PC-3 (cell line): ENCODE results near the gene RAP1GAP2.
"Not testable (repeated sequence)": the region's sequence is repeated elsewhere in the genome, so short reads cannot be mapped to it uniquely, and the experiment has no call there.

Experiments
- CTCF ChIP-seq: fragments of 300-600 bp; sonication (generic); conservative IDR thresholded peaks from 2 replicates; pipeline ENCODE4 v1.5.1; 2017; ENCODE audit warnings: antibody characterized with exemption, low read depth, mild to moderate bottlenecking, low read length
- EZH2 ChIP-seq: fragments of 300-600 bp; sonication (generic); IDR thresholded peaks from one replicate; pipeline ENCODE4 v1.6.1; 2017; ENCODE audit warnings: antibody characterized with exemption, mild to moderate bottlenecking, low read length; ENCODE audit not compliant: unreplicated experiment

DNA sequence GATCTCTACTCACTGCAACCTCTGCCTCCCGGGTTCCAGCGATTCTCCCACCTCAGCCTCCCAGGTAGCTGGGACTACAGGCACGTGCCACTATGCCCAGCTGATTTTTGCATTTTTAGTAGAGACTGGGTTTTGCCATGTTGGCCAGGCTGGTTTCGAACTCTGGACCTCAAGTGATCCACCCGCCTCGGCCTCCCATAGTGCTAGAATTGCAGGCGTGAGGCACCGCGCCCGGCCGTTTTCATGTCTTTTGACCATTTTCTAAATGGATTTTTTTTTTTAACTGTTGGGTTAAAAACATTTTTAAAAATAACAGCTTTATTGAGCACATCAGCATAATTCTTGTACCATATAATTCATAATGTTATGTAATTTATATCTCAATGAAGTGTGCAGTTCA is 193.2 kb downstream of the RAP1GAP2 start:
- TF ChIP-seq CTCF, EZH2: not testable (repeated sequence)
